ENCODE measurements around the gene VEGFA.

Gene VEGFA

DNA sequence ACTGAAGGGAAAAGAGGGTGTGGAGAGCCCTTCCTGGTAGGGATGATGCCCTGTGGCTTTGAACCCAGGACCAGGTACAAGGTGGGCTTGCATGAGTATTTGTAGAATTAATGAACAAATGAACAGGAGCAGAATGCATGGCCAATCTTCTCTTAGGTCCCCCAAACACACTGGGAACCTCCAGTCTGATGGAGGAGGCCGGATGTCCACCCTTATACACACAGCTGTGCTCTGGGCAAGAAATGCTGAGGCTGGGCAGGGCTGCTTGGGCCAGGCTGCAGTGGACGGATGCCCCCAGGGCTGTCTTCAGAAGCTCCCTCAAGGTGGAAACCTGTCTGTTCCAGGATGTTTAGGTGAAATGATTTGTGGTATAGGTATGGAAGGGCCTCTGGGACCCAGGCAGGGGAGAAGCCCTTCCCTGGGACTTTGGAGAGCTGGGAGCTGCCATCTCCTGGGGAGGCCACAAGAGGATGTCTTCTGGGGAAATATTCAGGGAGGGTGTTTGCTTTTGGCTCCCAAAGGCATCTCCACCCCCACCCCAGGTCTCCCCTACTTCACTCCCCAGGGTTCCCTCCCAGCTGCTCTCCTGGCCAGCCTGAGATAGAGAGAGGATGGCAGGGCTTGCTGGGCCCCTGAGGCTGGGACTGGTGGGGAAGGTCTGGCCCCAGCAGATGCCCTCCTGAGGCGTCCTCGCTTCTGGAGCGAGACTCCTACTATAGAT lies 23.3 kb downstream of the VEGFA start:
- Histone ChIP-seq H3K4ac (ENCODE audit: low read depth, low read length) (no peak overlapping the region), H2BK5ac (ENCODE audit: low read length) (no peak overlapping the region), H3K9ac (ENCODE audit: low read length) (no peak overlapping the region), H3K27me3 (ENCODE audit: insufficient read depth, low read length, poor library complexity) (no peaks in the 10 kb centered on the region), H2BK120ac (ENCODE audit: low read depth, low read length) (no peak overlapping the region), H3K4me1 (ENCODE audit: control insufficient read depth, low read depth, low read length) (no peaks in the 10 kb centered on the region), H3K18ac (ENCODE audit: low read length) (no peak overlapping the region), H4K8ac (ENCODE audit: low read depth, low read length) (no peak overlapping the region), H2BK15ac (replicated peaks; ENCODE audit: low read depth) (no peak overlapping the region), H3K79me2 (ENCODE audit: control insufficient read depth, insufficient read depth, low read length) (no peaks in the 10 kb centered on the region), H3K79me1 (ENCODE audit: low read length) (no peaks in the 10 kb centered on the region), H3K4me3 (ENCODE audit: low read length) (no peak overlapping the region), H3K27ac (ENCODE audit: low read depth, low read length) (no peak overlapping the region), H2AK5ac (ENCODE audit: low read length) (no peak overlapping the region), H3K36me3 (ENCODE audit: control insufficient read depth, insufficient read depth, low read length) (no peaks in the 10 kb centered on the region), H4K5ac (ENCODE audit: low read length) (no peak overlapping the region), H3K56ac (ENCODE audit: low read length) (no peak overlapping the region), H3K4me2 (ENCODE audit: low read length) (no peak overlapping the region), H3K23ac (ENCODE audit: low read length) (no peak overlapping the region)
- DNase-seq = no peak
- WGBS (ENCODE audit: extremely low coverage, insufficient coverage, low lambda C conversion rate) = no CpG with 5 or more reads among the region's 5 CpGs

DNA sequence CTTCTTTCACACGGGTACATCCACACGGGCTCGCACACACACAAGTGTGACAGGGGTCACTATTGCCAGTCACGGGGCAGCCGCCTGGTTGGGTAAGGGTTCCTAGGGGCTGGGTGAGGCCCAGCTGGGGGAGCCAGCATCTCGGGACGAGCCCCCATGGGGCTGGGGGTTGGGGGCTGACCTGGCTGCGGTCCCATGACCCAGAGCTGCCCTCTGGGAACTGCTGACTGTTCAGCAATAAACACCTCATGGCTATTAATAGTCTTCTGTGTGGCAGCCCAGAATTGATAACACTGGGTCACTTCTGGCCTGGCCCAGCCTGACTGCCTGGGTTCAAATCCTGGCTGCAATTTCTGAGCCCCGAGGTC lies 23.8 kb downstream of the VEGFA start:
- Histone ChIP-seq H3K56ac (ENCODE audit: low read length) (no peak overlapping the region), H4K5ac (ENCODE audit: low read length) (no peak overlapping the region), H3K79me1 (ENCODE audit: low read length) (no peaks in the 10 kb centered on the region), H2AK5ac (ENCODE audit: low read length) (no peak overlapping the region), H2BK5ac (ENCODE audit: low read length) (no peak overlapping the region), H3K9ac (ENCODE audit: low read length) (no peak overlapping the region), H2BK120ac (ENCODE audit: low read depth, low read length) (no peak overlapping the region), H3K4ac (ENCODE audit: low read depth, low read length) (no peak overlapping the region), H3K36me3 (ENCODE audit: control insufficient read depth, insufficient read depth, low read length) (no peaks in the 10 kb centered on the region), H4K8ac (ENCODE audit: low read depth, low read length) (no peak overlapping the region), H3K23ac (ENCODE audit: low read length) (no peak overlapping the region), H3K4me2 (ENCODE audit: low read length) (no peak overlapping the region), H3K4me3 (ENCODE audit: low read length) (no peak overlapping the region), H3K18ac (ENCODE audit: low read length) (no peak overlapping the region), H2BK15ac (replicated peaks; ENCODE audit: low read depth) (no peak overlapping the region), H3K79me2 (ENCODE audit: control insufficient read depth, insufficient read depth, low read length) (no peaks in the 10 kb centered on the region), H3K4me1 (ENCODE audit: control insufficient read depth, low read depth, low read length) (no peaks in the 10 kb centered on the region), H3K27me3 (ENCODE audit: insufficient read depth, low read length, poor library complexity) (no peaks in the 10 kb centered on the region), H3K27ac (ENCODE audit: low read depth, low read length) (no peak overlapping the region)
- no peak for DNase-seq
- WGBS (ENCODE audit: extremely low coverage, insufficient coverage, low lambda C conversion rate) = no CpG with 5 or more reads among the region's 9 CpGs

DNA sequence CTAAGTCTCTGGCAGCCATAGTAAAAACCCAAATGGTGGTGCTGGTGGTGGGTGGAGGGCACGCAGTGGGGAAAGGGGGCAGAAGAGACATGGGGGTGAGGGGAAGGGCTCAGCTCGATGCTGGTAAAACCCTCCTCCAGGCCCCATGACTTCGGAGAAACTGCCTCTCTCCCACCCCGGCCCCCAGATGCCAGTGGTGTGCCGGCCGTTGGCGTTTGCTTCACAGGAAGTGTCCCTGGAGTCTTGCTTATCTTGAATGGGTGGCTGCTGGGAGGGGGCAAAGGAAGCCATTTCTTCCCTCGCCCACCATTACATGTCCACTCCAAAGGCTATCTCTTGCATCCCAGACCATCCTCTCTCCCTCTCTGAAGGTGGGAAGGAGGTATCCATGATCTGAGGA lies 25.4 kb downstream of the VEGFA start:
- Histone ChIP-seq H2BK5ac (ENCODE audit: low read length) (no peak overlapping the region), H3K36me3 (ENCODE audit: control insufficient read depth, insufficient read depth, low read length) (no peaks in the 10 kb centered on the region), H2BK120ac (ENCODE audit: low read depth, low read length) (no peak overlapping the region), H4K5ac (ENCODE audit: low read length) (no peak overlapping the region), H3K27ac (ENCODE audit: low read depth, low read length) (no peak overlapping the region), H3K4ac (ENCODE audit: low read depth, low read length) (no peak overlapping the region), H3K4me1 (ENCODE audit: control insufficient read depth, low read depth, low read length) (no peaks in the 10 kb centered on the region), H2BK15ac (replicated peaks; ENCODE audit: low read depth) (no peak overlapping the region), H3K4me3 (ENCODE audit: low read length) (no peak overlapping the region), H3K79me1 (ENCODE audit: low read length) (no peaks in the 10 kb centered on the region), H2AK5ac (ENCODE audit: low read length) (no peak overlapping the region), H3K4me2 (ENCODE audit: low read length) (no peak overlapping the region), H3K79me2 (ENCODE audit: control insufficient read depth, insufficient read depth, low read length) (no peaks in the 10 kb centered on the region), H3K9ac (ENCODE audit: low read length) (no peak overlapping the region), H3K23ac (ENCODE audit: low read length) (no peak overlapping the region), H3K56ac (ENCODE audit: low read length) (no peak overlapping the region), H4K8ac (ENCODE audit: low read depth, low read length) (no peak overlapping the region), H3K18ac (ENCODE audit: low read length) (no peak overlapping the region), H3K27me3 (ENCODE audit: insufficient read depth, low read length, poor library complexity) (no peaks in the 10 kb centered on the region)
- DNase-seq = no peak
- WGBS (ENCODE audit: extremely low coverage, insufficient coverage, low lambda C conversion rate) = no CpG with 5 or more reads among the region's 8 CpGs

DNA sequence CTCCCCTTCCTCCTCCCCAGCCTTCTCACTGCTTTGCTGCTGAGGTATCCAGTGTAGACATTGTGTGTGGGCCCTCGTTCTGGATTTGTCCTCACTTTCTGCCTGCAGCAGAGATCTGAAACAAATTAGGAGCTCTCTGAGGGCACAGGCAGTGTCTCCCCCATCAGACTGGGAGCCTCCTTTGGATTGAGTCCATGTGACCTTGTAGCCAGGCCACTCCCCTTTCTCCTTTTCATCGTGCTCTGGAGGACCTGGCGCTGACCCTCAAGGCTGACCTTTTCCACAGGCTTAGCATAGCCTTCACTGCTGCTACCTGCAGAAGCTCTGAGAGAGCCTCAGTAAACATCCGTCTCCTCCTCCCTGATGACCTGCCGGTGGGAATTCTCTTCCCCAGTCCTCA lies 26.2 kb downstream of the VEGFA start:
- no peak overlapping the region for H3K18ac ChIP-seq (ENCODE audit: low read length)
- H2BK15ac ChIP-seq (replicated peaks; ENCODE audit: low read depth) = no peak overlapping the region
- H2BK120ac ChIP-seq (ENCODE audit: low read depth, low read length) = no peak overlapping the region
- no peaks in the 10 kb centered on the region for H3K79me1 ChIP-seq (ENCODE audit: low read length)
- H2AK5ac ChIP-seq (ENCODE audit: low read length) = no peak overlapping the region
- no CpG with 5 or more reads among the region's 5 CpGs for WGBS (ENCODE audit: extremely low coverage, insufficient coverage, low lambda C conversion rate)
- H3K36me3 ChIP-seq (ENCODE audit: control insufficient read depth, insufficient read depth, low read length) = no peaks in the 10 kb centered on the region
- H4K5ac ChIP-seq (ENCODE audit: low read length) = no peak overlapping the region
- H3K4me3 ChIP-seq (ENCODE audit: low read length) = no peak overlapping the region
- H2BK5ac ChIP-seq (ENCODE audit: low read length) = no peak overlapping the region
- no peaks in the 10 kb centered on the region for H3K27me3 ChIP-seq (ENCODE audit: insufficient read depth, low read length, poor library complexity)
- DNase-seq = no peak
- H3K56ac ChIP-seq (ENCODE audit: low read length) = no peak overlapping the region
- no peak overlapping the region for H3K9ac ChIP-seq (ENCODE audit: low read length)
- H3K23ac ChIP-seq (ENCODE audit: low read length) = no peak overlapping the region
- H3K27ac ChIP-seq (ENCODE audit: low read depth, low read length) = no peak overlapping the region
- no peaks in the 10 kb centered on the region for H3K4me1 ChIP-seq (ENCODE audit: control insufficient read depth, low read depth, low read length)
- no peak overlapping the region for H3K4me2 ChIP-seq (ENCODE audit: low read length)
- no peak overlapping the region for H3K4ac ChIP-seq (ENCODE audit: low read depth, low read length)
- H3K79me2 ChIP-seq (ENCODE audit: control insufficient read depth, insufficient read depth, low read length) = no peaks in the 10 kb centered on the region
- no peak overlapping the region for H4K8ac ChIP-seq (ENCODE audit: low read depth, low read length)

DNA sequence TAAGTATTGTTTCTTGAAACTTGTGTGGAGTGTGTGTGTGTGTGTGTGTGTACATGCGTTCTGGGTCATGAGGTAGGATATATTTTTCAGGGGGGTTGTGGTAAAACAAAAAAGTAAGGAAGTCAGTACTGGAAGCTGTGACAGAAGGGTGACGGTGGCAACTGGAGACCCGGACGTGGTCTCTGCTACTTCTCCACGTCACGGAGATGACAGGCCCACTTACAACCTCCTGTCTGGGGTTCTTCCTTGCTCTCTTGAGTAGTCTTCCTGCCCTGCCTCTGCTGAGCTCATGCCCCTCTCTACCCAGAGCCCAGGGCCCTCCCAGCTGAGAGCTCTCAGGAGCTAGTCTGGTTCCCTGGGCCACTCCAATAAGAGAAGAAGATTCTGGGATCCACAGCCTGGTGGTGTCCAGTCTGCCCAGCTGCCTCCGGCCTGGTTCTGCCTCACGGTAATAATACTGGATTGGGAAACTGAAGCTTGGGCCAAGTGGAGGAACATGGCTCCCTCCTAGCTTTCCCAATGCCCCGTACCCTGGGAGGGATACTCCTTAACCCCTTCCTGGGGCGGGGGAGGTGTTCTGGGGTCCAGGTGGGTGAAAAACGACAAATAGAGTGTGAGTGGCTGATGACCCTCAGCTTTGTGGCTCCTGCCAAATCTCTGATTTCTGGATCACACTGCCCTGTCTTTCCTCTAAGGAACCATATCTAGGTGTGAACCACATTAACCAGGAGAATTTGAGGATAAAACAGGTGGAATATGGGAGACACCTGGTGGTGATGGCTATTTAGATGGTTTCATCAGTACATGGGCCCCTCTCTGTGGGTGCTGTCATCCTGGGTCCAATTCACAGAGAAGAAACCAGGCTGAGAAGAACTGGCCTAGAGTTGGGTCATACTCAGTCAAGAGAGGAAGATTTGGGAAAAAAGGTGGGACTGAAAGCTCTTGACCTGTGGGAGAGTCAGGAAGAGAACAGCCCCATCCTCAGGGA lies 27.2 kb downstream of the VEGFA start:
- H3K27ac ChIP-seq (ENCODE audit: low read depth, low read length) = no peak overlapping the region
- no peak overlapping the region for H4K8ac ChIP-seq (ENCODE audit: low read depth, low read length)
- no peak overlapping the region for H2BK5ac ChIP-seq (ENCODE audit: low read length)
- H3K9ac ChIP-seq (ENCODE audit: low read length) = no peak overlapping the region
- H4K5ac ChIP-seq (ENCODE audit: low read length) = no peak overlapping the region
- H3K4ac ChIP-seq (ENCODE audit: low read depth, low read length) = no peak overlapping the region
- no peak overlapping the region for H2AK5ac ChIP-seq (ENCODE audit: low read length)
- H3K79me2 ChIP-seq (ENCODE audit: control insufficient read depth, insufficient read depth, low read length) = no peaks in the 10 kb centered on the region
- H3K56ac ChIP-seq (ENCODE audit: low read length) = no peak overlapping the region
- WGBS (ENCODE audit: extremely low coverage, insufficient coverage, low lambda C conversion rate) = no CpG with 5 or more reads among the region's 11 CpGs
- no peak for DNase-seq
- H3K27me3 ChIP-seq (ENCODE audit: insufficient read depth, low read length, poor library complexity) = no peaks in the 10 kb centered on the region
- H2BK120ac ChIP-seq (ENCODE audit: low read depth, low read length) = no peak overlapping the region
- H2BK15ac ChIP-seq (replicated peaks; ENCODE audit: low read depth) = no peak overlapping the region
- H3K4me3 ChIP-seq (ENCODE audit: low read length) = no peak overlapping the region
- no peaks in the 10 kb centered on the region for H3K36me3 ChIP-seq (ENCODE audit: control insufficient read depth, insufficient read depth, low read length)
- H3K23ac ChIP-seq (ENCODE audit: low read length) = no peak overlapping the region
- H3K79me1 ChIP-seq (ENCODE audit: low read length) = no peaks in the 10 kb centered on the region
- no peak overlapping the region for H3K18ac ChIP-seq (ENCODE audit: low read length)
- H3K4me2 ChIP-seq (ENCODE audit: low read length) = no peak overlapping the region
- no peaks in the 10 kb centered on the region for H3K4me1 ChIP-seq (ENCODE audit: control insufficient read depth, low read depth, low read length)

Data from mesendoderm (in vitro differentiated cells).